Stimulated activated CD8-positive, alpha-beta memory T cell treated with anti-CD3 and anti-CD28 coated beads, Interleukin-15, amount 100 ng/mL, for 48 hours (primary cell): ENCODE results near the gene TMC1.

ENCODE experiments used
- DNase-seq, 2 donors: peaks; one replicate each; pipeline ENCODE4 v3.0.0-alpha.2; 2020; ENCODE audit warnings: low read depth in 2 of 2

The TMC1 gene

GRCh38 chr9:72614067-72614466, 92.7 kb downstream of the TMC1 start:
- DNase-seq: no peak

- no peak for DNase-seq
Measured at GRCh38 chr9:72615931-72616330, 94.5 kb downstream of the TMC1 start.

GRCh38 chr9:72618811-72619210, 97.4 kb downstream of the TMC1 start:
- no peak for DNase-seq

GRCh38 chr9:72622186-72622585, 100.8 kb downstream of the TMC1 start:
- DNase-seq: no peak

DNA sequence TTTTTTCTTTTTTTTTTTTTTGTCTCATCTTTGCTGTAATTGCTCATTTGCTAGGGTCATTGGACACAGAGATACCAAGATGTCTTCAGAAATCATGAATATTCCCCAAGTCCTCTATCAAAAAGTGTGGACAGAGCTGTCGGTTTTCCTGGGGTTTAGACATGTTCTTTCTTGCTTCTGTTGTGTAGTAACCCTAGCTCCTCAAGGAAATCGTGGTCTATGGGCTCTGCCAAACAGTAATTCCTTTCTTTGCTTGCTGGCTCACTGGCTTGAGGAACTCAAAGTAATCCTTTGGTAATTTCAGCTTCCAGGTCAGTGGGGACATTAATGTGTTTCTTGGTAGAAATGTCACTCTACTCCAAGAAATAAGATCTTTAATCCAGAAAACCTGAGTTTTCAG, 101.7 kb downstream of the TMC1 start:
- DNase-seq: no peak

DNA sequence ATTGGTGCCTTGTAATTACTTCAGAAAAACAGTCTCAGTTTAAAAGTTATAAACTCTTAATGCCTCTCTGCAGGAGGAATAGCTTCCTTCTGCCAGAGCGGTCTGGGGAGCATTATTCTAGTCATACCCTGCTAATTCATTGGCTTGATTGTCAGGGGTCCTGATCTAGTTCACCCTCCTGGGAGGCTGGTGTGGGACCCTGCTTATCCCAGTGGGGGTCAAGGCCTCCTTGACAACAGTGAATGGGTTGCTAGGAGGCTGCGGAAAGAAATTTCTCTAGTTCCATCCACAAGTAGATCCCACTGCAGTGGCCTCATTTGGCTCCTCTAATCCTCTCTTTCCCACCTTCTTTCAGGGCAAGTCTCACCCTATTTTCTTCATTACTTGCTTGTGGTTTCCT, 105.7 kb downstream of the TMC1 start:
- no peak for DNase-seq

DNA sequence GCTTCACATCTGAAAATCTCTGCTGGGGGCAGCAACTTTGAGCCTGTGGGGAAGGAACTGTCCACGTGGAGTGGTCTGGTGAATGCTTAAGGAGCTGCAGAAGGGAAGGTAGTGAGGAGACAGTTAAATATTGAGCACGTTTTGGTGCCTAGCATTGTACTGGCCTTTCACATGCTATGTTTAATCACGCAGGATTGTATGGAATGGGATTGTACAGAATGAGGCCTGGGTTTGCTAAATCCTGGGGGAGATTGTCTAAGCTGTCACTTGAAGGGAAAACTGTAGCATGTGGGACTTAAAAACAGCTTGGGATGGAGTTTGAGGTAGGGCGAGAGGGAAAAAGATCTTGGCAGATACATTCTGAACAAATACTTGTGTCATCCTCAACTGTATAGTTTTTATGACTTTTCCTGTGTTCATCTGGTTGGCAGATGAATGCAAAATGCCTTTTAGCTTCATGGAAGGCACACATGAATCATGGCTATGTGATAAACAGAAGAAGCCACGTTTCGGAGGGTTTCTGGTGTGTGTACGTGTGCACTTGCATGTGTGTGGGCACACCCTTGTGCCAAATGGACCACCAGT, 106.6 kb downstream of the TMC1 start:
- DNase-seq: no peak

DNA sequence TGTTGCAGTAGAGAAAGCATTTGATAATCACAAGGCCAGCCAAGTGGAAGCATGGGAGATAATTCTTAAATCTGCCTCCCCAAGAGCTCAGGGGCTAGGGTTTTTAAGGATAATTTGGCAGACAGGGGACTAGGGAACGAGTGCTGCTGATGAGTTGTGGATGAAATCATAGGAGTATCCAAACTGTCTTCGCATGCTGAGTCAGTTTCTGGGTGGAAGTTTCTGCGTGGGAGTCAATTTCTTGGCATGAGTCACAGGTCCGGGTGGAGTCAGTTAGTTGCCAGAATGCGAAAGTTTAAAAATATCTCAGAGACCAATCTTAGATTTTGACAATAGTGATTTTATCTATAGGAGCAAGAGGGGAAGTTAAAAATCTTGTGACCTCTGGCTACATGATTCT, 112.6 kb downstream of the TMC1 start:
- peak in 1 of 2 donors; percentile 25 for DNase-seq

DNA sequence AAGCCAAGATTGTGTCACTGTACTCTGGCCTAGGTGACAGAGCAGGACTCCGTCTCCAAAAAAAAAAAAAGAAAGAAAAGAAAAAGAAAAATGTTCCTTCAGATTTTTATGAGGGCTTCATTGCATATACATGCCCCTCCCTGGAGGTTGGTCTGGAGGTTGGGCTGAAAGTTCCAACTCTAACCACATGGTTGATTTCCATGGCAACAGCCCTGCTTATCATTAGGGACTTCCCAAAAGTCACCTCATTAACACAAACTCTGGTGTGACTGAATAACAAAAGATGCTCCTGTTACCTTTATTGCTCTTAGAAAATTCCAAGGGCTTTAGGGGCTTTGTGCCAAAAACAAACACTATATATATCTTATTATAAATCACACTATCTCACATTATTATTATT, 113.8 kb downstream of the TMC1 start:
- no peak for DNase-seq

DNA sequence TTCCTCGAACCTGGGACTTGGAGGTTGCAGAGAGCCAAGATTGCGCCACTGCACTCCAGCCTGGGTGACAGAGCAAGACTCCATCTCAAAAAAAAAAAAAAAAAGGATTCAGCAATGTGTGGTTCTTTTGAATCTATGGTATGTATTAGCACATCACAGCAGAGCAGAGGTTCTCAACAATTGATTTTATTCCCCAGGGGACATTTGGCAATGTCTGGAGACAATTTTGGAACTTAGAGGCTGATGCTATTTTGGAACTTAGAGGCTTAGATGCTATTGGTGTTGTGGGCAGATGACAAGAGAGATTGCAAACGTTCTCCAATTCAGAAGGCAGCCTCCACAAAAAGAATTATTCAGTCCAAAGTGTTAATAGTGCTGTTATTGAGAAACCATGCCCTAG, 115.2 kb downstream of the TMC1 start:
- no peak for DNase-seq

GRCh38 chr9:72643651-72644050, 122.2 kb downstream of the TMC1 start:
- DNase-seq: no peak

GRCh38 chr9:72646061-72646460, 124.7 kb downstream of the TMC1 start:
- DNase-seq: no peak

DNA sequence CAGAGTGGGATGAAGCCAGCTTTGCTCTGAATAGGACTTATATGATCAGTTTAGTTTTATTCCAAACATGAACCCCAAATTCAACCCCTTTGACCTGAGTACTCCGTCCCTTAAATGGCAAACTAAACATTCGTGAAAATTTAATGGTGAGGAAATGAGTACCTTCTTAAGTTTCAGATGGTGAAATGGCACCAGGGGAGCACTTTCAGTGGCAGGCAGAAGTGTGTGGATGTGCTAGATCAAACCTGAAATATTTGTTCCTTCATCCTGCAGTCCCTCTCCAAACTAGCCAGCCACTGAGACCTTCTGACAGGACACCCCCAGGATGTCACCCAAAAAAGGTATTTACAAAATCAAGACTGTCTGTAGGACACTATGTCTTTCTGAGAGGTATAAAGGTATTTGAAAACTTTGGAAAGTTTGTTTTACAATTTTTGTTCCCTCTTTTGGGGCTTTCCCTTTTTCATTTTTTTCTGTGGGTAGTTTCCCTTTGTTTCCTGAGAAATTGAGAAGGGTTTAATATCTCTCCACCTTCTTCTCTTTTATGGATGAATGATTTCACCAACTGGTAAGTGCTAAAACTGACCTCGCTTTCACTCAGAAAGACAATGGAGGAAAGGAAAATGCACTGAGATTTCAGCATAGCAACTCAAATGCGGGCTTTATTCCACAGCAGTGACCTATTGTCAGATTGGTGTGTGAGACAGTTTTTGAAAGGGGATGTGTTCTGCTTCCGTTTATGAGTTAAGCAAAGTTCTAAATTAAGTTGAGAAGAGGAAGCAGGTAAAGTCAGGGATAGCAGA, 127.1 kb downstream of the TMC1 start:
- DNase-seq: no peak

- DNase-seq: no peak
Measured at GRCh38 chr9:72649127-72649442, 127.7 kb downstream of the TMC1 start.

GRCh38 chr9:72650206-72650605, 128.8 kb downstream of the TMC1 start:
- no peak for DNase-seq

GRCh38 chr9:72656021-72656420, 134.6 kb downstream of the TMC1 start:
- no peak for DNase-seq

DNA sequence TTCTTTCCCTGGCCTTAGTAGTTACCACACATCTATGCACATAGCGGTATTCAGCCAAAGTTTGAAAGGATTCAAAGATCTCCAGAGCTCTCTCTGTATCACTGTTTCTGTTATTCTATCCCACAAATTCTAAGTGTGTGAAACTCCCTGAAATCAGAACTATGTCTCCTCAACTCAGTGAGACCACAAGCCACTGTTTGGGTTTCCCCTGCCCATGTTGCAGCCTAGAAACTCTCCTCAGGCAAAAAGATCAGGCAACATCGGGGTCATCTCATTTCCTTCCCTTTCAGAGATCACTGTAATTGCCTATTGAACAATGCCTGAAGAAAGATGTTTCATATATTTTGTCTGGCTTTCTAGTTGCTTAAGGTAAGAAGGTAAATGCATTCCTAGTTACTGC, 135.6 kb downstream of the TMC1 start:
- DNase-seq: no peak

DNA sequence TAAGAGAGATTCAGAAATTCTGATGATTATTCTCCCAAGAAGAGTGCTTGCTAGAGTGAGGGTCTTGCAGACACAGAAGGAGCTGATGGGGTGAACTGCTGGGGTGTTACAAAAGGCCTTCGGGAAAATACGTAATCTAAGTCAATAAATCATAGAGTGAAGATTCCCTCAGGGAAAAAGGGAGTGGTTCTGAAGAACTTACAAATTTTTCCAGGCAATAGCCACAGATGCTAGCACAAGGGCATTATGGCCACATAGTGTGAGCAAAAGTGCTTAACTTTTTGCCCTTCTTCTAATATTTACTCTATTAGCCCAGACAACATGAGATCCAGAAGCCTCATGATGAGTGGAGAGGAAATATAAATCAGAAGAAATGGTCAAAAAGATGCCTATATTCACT, 137.3 kb downstream of the TMC1 start:
- no peak for DNase-seq

- no peak for DNase-seq
Measured at GRCh38 chr9:72661401-72662135, 140.2 kb downstream of the TMC1 start.

- no peak for DNase-seq
Measured at GRCh38 chr9:72665421-72665820, 144.0 kb downstream of the TMC1 start.

- DNase-seq: no peak
Measured at GRCh38 chr9:72667181-72667580, 145.8 kb downstream of the TMC1 start.

DNA sequence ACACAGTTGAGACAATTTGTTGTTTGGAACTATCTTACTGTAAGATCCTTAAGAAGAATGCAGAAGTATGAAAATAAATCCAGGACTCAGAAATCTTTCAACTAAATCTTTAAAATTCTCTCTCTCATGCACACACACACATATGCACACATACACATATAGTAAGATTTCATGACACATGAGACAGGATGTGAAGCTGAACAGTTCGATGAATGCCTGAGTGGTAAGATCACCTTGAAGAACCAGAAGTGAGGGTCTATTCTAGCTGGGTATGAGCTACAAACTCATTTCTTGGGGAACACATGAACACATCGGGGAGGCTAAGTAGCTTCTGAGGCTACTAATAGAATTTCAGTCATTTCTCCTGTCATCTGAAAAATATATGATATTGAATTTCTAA, 153.6 kb downstream of the TMC1 start:
- no peak for DNase-seq

- DNase-seq: no peak
Measured at GRCh38 chr9:72675586-72675985, 154.2 kb downstream of the TMC1 start.
